GM19099 (cell line): Measurements from ENCODE around the gene PA2G4.

ENCODE experiments used
- POLR2A ChIP-seq: IDR thresholded peaks from 3 replicates; pipeline ENCODE4 v1.6.1; 2011; ENCODE audit warnings: low read depth; ENCODE audit not compliant: insufficient read length; ENCODE audit errors: extremely low read depth

PA2G4 gene

GRCh38 chr12:56129206-56129941, 25.0 kb downstream of the PA2G4 start:
- peak; percentile 66 for TF ChIP-seq POLR2A

GRCh38 chr12:56129942-56130495, 25.7 kb downstream of the PA2G4 start:
- TF ChIP-seq POLR2A, result no peak

- TF ChIP-seq POLR2A, result no peak
Measured at GRCh38 chr12:56130876-56131275, 26.5 kb downstream of the PA2G4 start.

- TF ChIP-seq POLR2A, result no peak
Measured at GRCh38 chr12:56134897-56135296, 30.5 kb downstream of the PA2G4 start.

GRCh38 chr12:56137853-56138571, 33.7 kb downstream of the PA2G4 start:
- TF ChIP-seq POLR2A, result no peak

GRCh38 chr12:56141946-56142784, 37.8 kb downstream of the PA2G4 start:
- no peak for TF ChIP-seq POLR2A

- TF ChIP-seq POLR2A, result no peak
Measured at GRCh38 chr12:56143217-56143616, 38.9 kb downstream of the PA2G4 start.

GRCh38 chr12:56143870-56144269, 39.5 kb downstream of the PA2G4 start:
- TF ChIP-seq POLR2A, result no peak

GRCh38 chr12:56145217-56145616, 40.9 kb downstream of the PA2G4 start:
- no peak for TF ChIP-seq POLR2A

- TF ChIP-seq POLR2A, result no peak
Measured at GRCh38 chr12:56146492-56147460, 42.4 kb downstream of the PA2G4 start.

GRCh38 chr12:56150563-56150962, 46.2 kb downstream of the PA2G4 start:
- no peak for TF ChIP-seq POLR2A

- no peak for TF ChIP-seq POLR2A
Measured at GRCh38 chr12:56151672-56152131, 47.3 kb downstream of the PA2G4 start.

- TF ChIP-seq POLR2A, result peak; percentile 82
Measured at GRCh38 chr12:56152132-56152755, 47.9 kb downstream of the PA2G4 start, which contains the start of gene MYL6B. TSS of gene MYL6B (plus strand) at chr12:56152587. CDS start at chr12:56153919, 1,332 bp downstream.
